OCI-LY7 (cell line): Measurements from ENCODE around the gene RSPH3.

Experiments
- CTCF ChIP-seq: fragments of 200-600 bp; sonication (generic); conservative IDR thresholded peaks from 2 replicates; pipeline ENCODE4 v1.5.1; 2014; ENCODE audit warnings: mild to moderate bottlenecking, antibody characterized with exemption, low read length, moderate library complexity, mixed read lengths
- EZH2phosphoT487 ChIP-seq: fragments of 200-600 bp; sonication (generic); IDR thresholded peaks from 2 replicates; pipeline ENCODE4 v1.6.1; 2018; ENCODE audit warnings: low read depth, borderline replicate concordance, mild to moderate bottlenecking, mixed run types, antibody characterized with exemption, low read length, moderate library complexity, mixed read lengths

- TF ChIP-seq CTCF (no peak), EZH2phosphoT487 (no peak)
Measured at GRCh38 chr6:159007510-159007909, 7.5 kb upstream of the RSPH3 start.
